Ishikawa (cell line): ENCODE results near the gene PPP1R13L.
A peak's percentile ranks its signal among the peaks of the same experiment; 100 is the strongest.

Experiments
- CEBPB ChIP-seq: IDR thresholded peaks from 2 replicates; pipeline ENCODE4 v1.6.1; 2012
- CREB1 ChIP-seq: IDR thresholded peaks from 2 replicates; pipeline ENCODE4 v1.6.1; 2012; ENCODE audit warnings: low read depth
- EGR1 ChIP-seq: IDR thresholded peaks from 2 replicates; pipeline ENCODE4 v1.6.1; 2012
- EP300 ChIP-seq: IDR thresholded peaks from 2 replicates; pipeline ENCODE4 v1.6.1; 2012; ENCODE audit warnings: borderline replicate concordance
- FOXM1 ChIP-seq: IDR thresholded peaks from 2 replicates; pipeline ENCODE4 v1.6.1; 2012; ENCODE audit warnings: low read depth, borderline replicate concordance
- MAX ChIP-seq: IDR thresholded peaks from 2 replicates; pipeline ENCODE4 v1.6.1; 2012
- NFIC ChIP-seq: IDR thresholded peaks from 2 replicates; pipeline ENCODE4 v1.6.1; 2012
- RAD21 ChIP-seq: IDR thresholded peaks from 2 replicates; pipeline ENCODE4 v1.6.1; 2012; ENCODE audit warnings: low read depth
- REST ChIP-seq: IDR thresholded peaks from 2 replicates; pipeline ENCODE4 v1.6.1; 2012; ENCODE audit warnings: low read depth, mild to moderate bottlenecking
- TAF1 ChIP-seq: IDR thresholded peaks from 2 replicates; pipeline ENCODE4 v1.6.1; 2012; ENCODE audit warnings: low read depth, mild to moderate bottlenecking
- TCF12 ChIP-seq: IDR thresholded peaks from 2 replicates; pipeline ENCODE4 v1.6.1; 2012; ENCODE audit warnings: low read depth
- TEAD4 ChIP-seq: IDR thresholded peaks from 2 replicates; pipeline ENCODE4 v1.6.1; 2012
- USF1 ChIP-seq: IDR thresholded peaks from 2 replicates; pipeline ENCODE4 v1.6.1; 2012
- YY1 ChIP-seq: IDR thresholded peaks from 2 replicates; pipeline ENCODE4 v1.6.1; 2012; ENCODE audit warnings: low read depth
- ZBTB7A ChIP-seq: IDR thresholded peaks from 2 replicates; pipeline ENCODE4 v1.6.1; 2012; ENCODE audit warnings: low read depth

The PPP1R13L gene

GRCh38 chr19:45404557-45405434 is at the start of gene PPP1R13L:
TSS of gene PPP1R13L (minus strand) at chr19:45405069. CDS start at chr19:45398318, 6,751 bp downstream.
- TF ChIP-seq YY1 (0 out of 2 replicates have a peak, but pooled peaks have one; percentile 51), REST (no peak), TEAD4 (peak; percentile 10; the same call in 1 of the 2 replicates), TAF1 (peak; percentile 65; the same call in 1 of the 2 replicates), EP300 (no peak), RAD21 (no peak), FOXM1 (0 out of 2 replicates have a peak, but pooled peaks have one; percentile 0), EGR1 (no peak), USF1 (no peak), ZBTB7A (no peak; the same call in none of the 2 replicates), NFIC (no peak; the same call in 1 of the 2 replicates), TCF12 (0 out of 2 replicates have a peak, but pooled peaks have one; percentile 15), CREB1 (no peak), MAX (0 out of 2 replicates have a peak, but pooled peaks have one; percentile 20), CEBPB (no peak)

GRCh38 chr19:45451850-45452387 is 47.0 kb upstream of the PPP1R13L start:
- TF ChIP-seq RAD21 (no peak), CREB1 (no peak), EP300 (no peak), MAX (no peak), USF1 (no peak)

GRCh38 chr19:45451131-45451849 is 46.4 kb upstream of the PPP1R13L start:
- TF ChIP-seq EGR1 (no peak), MAX (0 out of 2 replicates have a peak, but pooled peaks have one; percentile 4), EP300 (no peak), ZBTB7A (peak; percentile 75; the same call in 1 of the 2 replicates)

GRCh38 chr19:45450012-45450333 is 45.1 kb upstream of the PPP1R13L start:
- TF ChIP-seq EP300: no peak
- TF ChIP-seq RAD21: no peak
- no peak for TF ChIP-seq MAX
- TF ChIP-seq CREB1: no peak
- no peak for TF ChIP-seq TCF12
- no peak for TF ChIP-seq EGR1
- TF ChIP-seq USF1: no peak
- no peak for TF ChIP-seq TEAD4
- TF ChIP-seq REST: no peak
- no peak for TF ChIP-seq ZBTB7A
